K562 (cell line): ENCODE measurements around the gene FAM171A1. TPM values are rescaled to one million over a fixed set of nuclear protein-coding genes. Genes with fewer than 3 reads are reported as not detected.
A peak's percentile ranks its signal among the peaks of the same experiment; 100 is the strongest.

Experiments used
- CGGBP1 ChIP-seq: fragments of 250-450 bp; sonication (Bioruptor Pico); IDR thresholded peaks from 2 replicates; pipeline ENCODE4 v1.9.0; 2021; ENCODE audit warnings: mild to moderate bottlenecking
- CXXC5 ChIP-seq: fragments of 250-450 bp; sonication (Bioruptor Pico); IDR thresholded peaks from 2 replicates; pipeline ENCODE4 v1.8.0; 2022; ENCODE audit warnings: inconsistent platforms, mild to moderate bottlenecking, moderate library complexity
- LEF1 ChIP-seq: fragments of 450-650 bp; IDR thresholded peaks from 2 replicates; pipeline ENCODE4 v1.6.1; 2016; ENCODE audit warnings: mild to moderate bottlenecking
- NFYB ChIP-seq: IDR thresholded peaks from 2 replicates; pipeline ENCODE4 v1.6.1; 2011; ENCODE audit warnings: mild to moderate bottlenecking, moderate library complexity; ENCODE audit not compliant: insufficient read length; ENCODE audit errors: extremely low read depth
- NR0B1 ChIP-seq: fragments of 450-650 bp; IDR thresholded peaks from one replicate; pipeline ENCODE4 v1.6.1; 2018; ENCODE audit warnings: mild to moderate bottlenecking, moderate library complexity; ENCODE audit not compliant: partially characterized antibody
- PHB2 ChIP-seq: fragments of 450-650 bp; IDR thresholded peaks from 2 replicates; pipeline ENCODE4 v1.6.1; 2017; ENCODE audit warnings: low read depth
- SIRT6 ChIP-seq: IDR thresholded peaks from one replicate; pipeline ENCODE4 v1.6.1; 2012; ENCODE audit warnings: low read depth, mild to moderate bottlenecking, control low read depth, inconsistent platforms, low read length, moderate library complexity
- SMAD4 ChIP-seq: fragments of 250-450 bp; sonication (Bioruptor Pico); conservative IDR thresholded peaks from 2 replicates; pipeline ENCODE4 v1.8.0; 2021; ENCODE audit warnings: inconsistent platforms, mild to moderate bottlenecking, moderate library complexity
- TEAD1 ChIP-seq, 2 experiments: fragments of 450-650 bp in 1 of 2; sonication (generic) in 1 of 2; formaldehyde crosslinking; IDR thresholded peaks; 2 replicates each; pipeline versions ENCODE4 v1.4.0 to v1.8.0; 2020 to 2022; ENCODE audit warnings: mild to moderate bottlenecking in 2 of 2, missing genetic modification reagents in 1 of 2
- ZBTB33 ChIP-seq: sonication (generic); formaldehyde crosslinking; IDR thresholded peaks from 2 replicates; pipeline ENCODE4 v1.8.1; 2023; ENCODE audit warnings: mild to moderate bottlenecking, missing genetic modification reagents
- ZBTB5 ChIP-seq: fragments of 450-650 bp; IDR thresholded peaks from 2 replicates; pipeline ENCODE4 v1.6.1; 2017; ENCODE audit warnings: antibody characterized with exemption
- ZNF318 ChIP-seq, 2 experiments: fragments of 450-650 bp; IDR thresholded peaks; 2 replicates each; pipeline ENCODE4 v1.6.1; 2016; ENCODE audit warnings: mild to moderate bottlenecking in 2 of 2, borderline replicate concordance in 1 of 2, low read depth in 1 of 2, moderate library complexity in 1 of 2
- ZNF41 ChIP-seq: fragments of 250-450 bp; sonication (Bioruptor Pico); conservative IDR thresholded peaks from 2 replicates; pipeline ENCODE4 v1.4.0; 2020; ENCODE audit warnings: mild to moderate bottlenecking
- polyA plus RNA-seq, 8 experiments: library from polyadenylated mRNA; depleted of rRNA in 4 of 8; stranded (reverse) in 5 of 8; unstranded in 3 of 8; fragments of >200 nt; fragmentation: Nextera tagmentation in 2 of 8; fragmentation: Illumina TruSeq in 1 of 8; extraction: Ambion mirVana in 2 of 8; extraction: Trizol in 1 of 8; gene quantifications; 2 replicates each; pipeline versions ENCODE4 v1.2.1 to v1.2.3, GENCODE V29; 2011 to 2014; ENCODE audit warnings: inconsistent platforms in 1 of 8, missing spikeins in 1 of 8
- total RNA-seq, 7 experiments: library from RNA; depleted of rRNA in 6 of 7; stranded (reverse); fragments of >200 nt in 6 of 7; fragmentation: Illumina TruSeq in 2 of 7; extraction: Trizol in 2 of 7; gene quantifications; 2 replicates each; pipeline versions ENCODE4 v1.2.1 to v1.2.3, GENCODE V29; 2011 to 2021; ENCODE audit warnings: low replicate concordance in 1 of 7

FAM171A1 gene
- total and polyA plus RNA-seq, 9 of the 15 experiments (the other 6 are each of a cell fraction or from before 2014, with no cell fraction given), result 0.51 to 8.2 (median 4.8) TPM

- TF ChIP-seq ZNF318 (IDR thresholded peaks at IDR 0.05; ENCODE audit: borderline replicate concordance in 1 of 2, low read depth in 1 of 2), result peak in 1 of 2 experiments; percentile 65; a peak in 1 of 4 replicates
- 0 out of 2 replicates have a peak, but pooled peaks have one; percentile 50 for TF ChIP-seq SMAD4 (CRISPR knock-in tag)
- peak; percentile 32; the same call in 1 of the 2 replicates for TF ChIP-seq CXXC5
- TF ChIP-seq SIRT6, result no peak
- TF ChIP-seq ZBTB5, result no peak
- peak; percentile 47; the same call in 1 of the 2 replicates for TF ChIP-seq LEF1
- TF ChIP-seq PHB2, result no peak
- no peak for TF ChIP-seq ZNF41
- no peak for TF ChIP-seq ZBTB33 (CRISPR knock-in tag)
- TF ChIP-seq NR0B1, result no peak
- TF ChIP-seq CGGBP1 (CRISPR knock-in tag), result no peak
- TF ChIP-seq NFYB, result no peak
- TF ChIP-seq TEAD1 (CRISPR knock-in tag; IDR thresholded peaks at IDR 0.05), result peak in 1 of 2 experiments; percentile 82; a peak in 1 of 4 replicates
Observed at GRCh38 chr10:15182540-15183207, 188.4 kb downstream of the FAM171A1 start (continued).
